Adrenal gland (tissue), 12 donors: ENCODE data around the gene UBE2R2. TPM values are rescaled to one million over a fixed set of nuclear protein-coding genes. Genes with fewer than 3 reads are reported as not detected.
A peak's percentile ranks its signal among the peaks of the same experiment; 100 is the strongest.

Source experiments
- DNase-seq, 7 donors: peaks; one replicate each; pipeline ENCODE4 v3.0.0-alpha.2; 2019 to 2020
- H3K27ac ChIP-seq, 5 donors: fragments of 200-600 bp; sonication (generic) in 4 of 5; 1 replicate in 3 of 5; 2 replicates in 2 of 5; pipeline versions ENCODE4 v1.5.1 to v1.8.0; 2016 to 2020; ENCODE audit warnings: mild to moderate bottlenecking in 1 of 5
- H3K27me3 ChIP-seq: fragments of 200-600 bp; 2 replicates; pipeline ENCODE4 v1.8.0; 2021
- H3K36me3 ChIP-seq, 2 donors: fragments of 200-600 bp; replicated peaks in 1 of 2; 1 replicate in 1 of 2; 2 replicates in 1 of 2; pipeline versions ENCODE4 v1.5.1 to v1.8.0; 2018 to 2022
- H3K4me1 ChIP-seq, 2 donors: fragments of 200-600 bp; replicated peaks in 1 of 2; 1 replicate in 1 of 2; 2 replicates in 1 of 2; pipeline versions ENCODE4 v1.5.1 to v1.8.0; 2018 to 2021
- H3K4me3 ChIP-seq, 4 donors: fragments of 200-600 bp; sonication (generic) in 3 of 4; one replicate each; pipeline ENCODE4 v1.5.1; 2016 to 2018
- H3K9me3 ChIP-seq, 3 donors: fragments of 200-600 bp; sonication (generic) in 1 of 3; replicated peaks in 1 of 3; 1 replicate in 2 of 3; 2 replicates in 1 of 3; pipeline versions ENCODE4 v1.5.1 to v1.8.0; 2016 to 2021
- CTCF ChIP-seq, 6 experiments: fragments of 450-650 bp in 4 of 6; fragments of 200-600 bp in 2 of 6; sonication (generic) in 1 of 6; IDR thresholded peaks; 1 replicate in 5 of 6; 2 replicates in 1 of 6; pipeline versions ENCODE4 v1.5.1 to v1.8.0; 2016 to 2021; ENCODE audit warnings: antibody characterized with exemption in 6 of 6, mild to moderate bottlenecking in 2 of 6, moderate library complexity in 1 of 6
- POLR2A ChIP-seq, 2 donors: fragments of 450-650 bp; IDR thresholded peaks; one replicate each; pipeline ENCODE4 v1.6.1; 2017; ENCODE audit warnings: antibody characterized with exemption in 2 of 2, mild to moderate bottlenecking in 2 of 2, moderate library complexity in 1 of 2
- WGBS, 4 donors: extraction: QIAGEN DNeasy Blood & Tissue Kit in 2 of 4; methylation state at CpG; one replicate each; pipeline versions ENCODE4 v1.1.5 to v1.1.7; 2013 to 2017; 5-methylcytosine and 5-hydroxymethylcytosine counted together
- intact Hi-C, 2 donors: fragments of 100-400 bp; cut with DNase I; formaldehyde crosslinking; loops; one replicate each; pipeline versions ENCODE4 v1.14.1 to v1.15.0; 2022 to 2023
- polyA plus RNA-seq, 3 donors: library from polyadenylated mRNA; stranded (reverse); fragments of 200-250 nt in 2 of 3; fragments of 350-450 nt in 1 of 3; fragmentation: Illumina TruSeq in 1 of 3; extraction: RNeasy Lipid Tissue Mini Kit (QIAGEN cat#74804) in 1 of 3; gene quantifications; one replicate each; pipeline ENCODE4 v1.2.3, GENCODE V29; 2013 to 2014
- total RNA-seq, 9 donors: library from RNA; depleted of rRNA in 4 of 9; stranded (reverse); fragments of >200 nt in 4 of 9; fragments of 120-200 nt in 1 of 9; fragmentation: NEBNext Ultra II Directional in 1 of 9; extraction: Animal tissue kit (Norgen Biotek cat#: 25700) in 1 of 9; gene quantifications; one replicate each; pipeline versions ENCODE4 v1.1.0 to v1.2.4, GENCODE V29; 2013 to 2023
- donor health status: healthy with polysubstance abuse.
- donor health status: Bipolar disorder and iron deficiency.
- donor health status: DM: yes; HTN: yes; CAD: no.
- donor health status: DM: no; HTN: no; CAD: no.
- donor health status: DM: no; HTN: no; CAD: no.
- donor health status: DM: yes; HTN: yes; CAD: no.

The UBE2R2 gene
- total and polyA plus RNA-seq, 12 donors, result 12.8 to 46.7 (median 26.9) TPM

GRCh38 chr9:33817327-33818166 is 587 bp downstream of the UBE2R2 start:
- TF ChIP-seq POLR2A (IDR thresholded peaks at IDR 0.05) (peak in 1 of 2 donors; percentile 54), CTCF (IDR thresholded peaks at IDR 0.05) (peak in 5 of 6 experiments; percentile 11 to 47 (median 31))
- peak; percentile 51 to 79 (median 63) for DNase-seq
- Histone ChIP-seq H3K4me1 (peaks cover 33 to 58% of the 10 kb centered on the region in 2 donors), H3K9me3 (no peaks in the 10 kb centered on the region), H3K27ac (peak overlapping the region; percentile 88 to 99 (median 98)), H3K27me3 (no peaks in the 10 kb centered on the region), H3K36me3 (no peaks in the 10 kb centered on the region), H3K4me3 (peak overlapping the region; percentile 78 to 92 (median 84))
- 0 to 1% (median 0%) methylated on average over 22 to 78 of the region's 81 CpGs for WGBS, 4 donors
- intact Hi-C loops, result loop anchor here in 1 of 2 donors (5.0 kb wide), 1 partner anchor 35 kb away; no protein-coding TSS in a partner anchor

GRCh38 chr9:33818167-33818846 is 1.3 kb downstream of the UBE2R2 start:
- intact Hi-C loops, result loop anchor here in 1 of 2 donors (5.0 kb wide), 1 partner anchor 34 kb away; no protein-coding TSS in a partner anchor
- H3K4me1 ChIP-seq, result peaks cover 33 to 58% of the 10 kb centered on the region in 2 donors
- no peaks in the 10 kb centered on the region for H3K36me3 ChIP-seq
- no peaks in the 10 kb centered on the region for H3K27me3 ChIP-seq
- no peaks in the 10 kb centered on the region for H3K9me3 ChIP-seq
- WGBS, 4 donors, result 0 to 1% (median 1%) methylated on average over 6 to 18 of the region's 18 CpGs
- H3K27ac ChIP-seq, result peak overlapping the region; percentile 54 to 99 (median 98)
- peak in 4 of 7 donors; percentile 54 to 61 (median 56) for DNase-seq
- H3K4me3 ChIP-seq, result peak overlapping the region in 3 of 4 donors; percentile 22 to 88 (median 81)
- TF ChIP-seq POLR2A (IDR thresholded peaks at IDR 0.05) (no peak), CTCF (IDR thresholded peaks at IDR 0.05) (no peak)

GRCh38 chr9:33818847-33819500 is 2.0 kb downstream of the UBE2R2 start:
- Histone ChIP-seq H3K36me3 (no peaks in the 10 kb centered on the region), H3K27me3 (no peaks in the 10 kb centered on the region), H3K4me3 (peak overlapping the region in 3 of 4 donors; percentile 22 to 88 (median 81)), H3K4me1 (peaks cover 27 to 53% of the 10 kb centered on the region in 2 donors), H3K9me3 (no peaks in the 10 kb centered on the region), H3K27ac (peak overlapping the region; percentile 54 to 99 (median 98))
- no peak for DNase-seq
- TF ChIP-seq CTCF (IDR thresholded peaks at IDR 0.05), result no peak
- no peak for TF ChIP-seq POLR2A (IDR thresholded peaks at IDR 0.05)
- intact Hi-C loops, result loop anchor here in 1 of 2 donors (5.0 kb wide), 1 partner anchor 33 kb away; no protein-coding TSS in a partner anchor
- WGBS, 4 donors, result 17 to 19% (median 18%) methylated on average over 4 of the region's 4 CpGs
